Kasumi-1 (cell line): ENCODE results near the gene C5.
"Not testable (repeated sequence)": the region's sequence is repeated elsewhere in the genome, so short reads cannot be mapped to it uniquely, and the experiment has no call there.

ENCODE experiments used
- DNase-seq, 2 experiments: peaks; one replicate each; lab custom pipeline; 2025; lab: John Stamatoyannopoulos, UW

Gene C5

GRCh38 chr9:121048618-121049017 lies 1.5 kb downstream of the C5 start:
- DNase-seq: no peak

DNA sequence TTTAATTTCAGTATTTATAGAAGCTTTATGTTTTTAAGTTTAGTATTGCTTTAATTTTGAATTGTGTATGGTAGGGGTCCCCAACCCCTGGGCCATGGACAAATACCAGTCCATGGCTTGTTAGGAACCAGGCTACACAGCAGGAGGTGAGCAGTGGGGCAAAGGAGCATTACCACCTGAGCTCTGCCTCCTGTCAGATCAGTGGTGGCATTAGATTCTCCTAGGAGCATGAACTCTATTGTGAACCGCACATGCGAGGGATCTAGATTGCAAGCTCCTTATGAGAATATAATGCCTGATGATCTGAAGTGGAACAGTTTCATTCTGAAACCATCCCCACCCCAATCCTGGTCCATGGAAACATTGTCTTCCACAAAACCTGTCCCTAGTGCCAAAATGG lies 1.9 kb downstream of the C5 start:
- no peak for DNase-seq

- DNase-seq: no peak
Measured at GRCh38 chr9:121038804-121039203, 11.3 kb downstream of the C5 start.

GRCh38 chr9:121038362-121038761 lies 11.7 kb downstream of the C5 start:
- DNase-seq: no peak

GRCh38 chr9:121035717-121036116 lies 14.4 kb downstream of the C5 start:
- DNase-seq: not testable (repeated sequence)

DNA sequence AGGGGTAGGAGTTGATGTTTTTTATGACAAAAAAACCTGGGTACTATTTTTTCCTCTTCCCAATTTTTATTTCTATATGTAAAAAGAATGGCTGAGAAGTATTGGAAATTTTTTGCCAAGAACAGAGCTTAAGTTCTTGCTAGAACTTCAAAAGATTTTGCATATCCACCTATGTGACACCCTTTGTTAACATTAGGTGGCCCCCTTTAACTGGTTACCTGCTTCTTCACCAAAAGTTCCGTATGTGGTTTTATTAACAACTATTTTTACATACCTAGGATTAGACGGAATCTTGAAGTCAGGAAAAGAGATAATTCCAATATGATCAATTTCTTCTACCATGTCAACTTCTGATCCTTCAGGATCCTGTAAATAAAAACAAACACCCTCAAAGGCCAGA lies 15.5 kb downstream of the C5 start:
- DNase-seq: no peak

- no peak for DNase-seq
Measured at GRCh38 chr9:121029469-121029868, 20.6 kb downstream of the C5 start.

GRCh38 chr9:121028285-121028684 lies 21.8 kb downstream of the C5 start:
- DNase-seq: not testable (repeated sequence)

- DNase-seq: no peak
Measured at GRCh38 chr9:121026768-121027167, 23.3 kb downstream of the C5 start.

DNA sequence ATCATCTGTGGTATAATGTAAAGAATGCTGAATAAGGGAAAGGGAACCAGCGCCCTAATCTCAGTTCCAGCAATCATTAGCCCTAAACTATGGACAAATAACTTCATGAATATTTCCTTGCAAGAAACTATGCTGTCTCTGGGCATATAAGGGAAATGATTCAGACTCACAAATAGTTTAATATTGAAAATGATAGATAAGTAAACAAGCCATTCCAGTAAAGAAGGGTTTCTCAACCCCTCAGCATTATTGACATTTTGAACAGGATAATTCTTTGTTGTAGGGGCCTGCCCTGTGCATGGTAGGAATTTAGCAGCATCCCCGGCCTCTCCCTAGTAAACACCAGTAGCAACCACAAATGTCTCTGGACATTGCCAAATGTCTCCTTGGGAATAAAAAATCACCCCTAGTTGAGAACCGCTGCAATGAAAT lies 23.8 kb downstream of the C5 start:
- DNase-seq: no peak

DNA sequence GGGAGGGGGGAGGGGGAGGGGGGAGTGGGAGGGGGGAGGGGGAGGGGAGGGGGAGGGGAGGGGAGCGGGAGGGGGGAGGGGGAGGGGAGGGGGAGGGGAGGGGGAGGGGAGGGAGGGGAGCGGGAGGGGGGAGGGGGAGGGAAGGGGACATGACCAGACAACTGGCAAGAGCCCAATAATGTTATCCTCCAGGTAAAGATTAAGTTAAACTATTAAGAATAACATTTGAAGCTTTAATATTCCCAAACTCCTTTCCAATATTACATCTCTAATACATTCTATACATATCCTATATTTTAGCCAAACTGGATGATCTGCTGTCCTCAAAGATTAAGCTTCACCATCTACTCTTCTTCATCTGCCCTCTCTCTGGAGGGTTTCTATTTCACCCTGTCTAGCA lies 25.8 kb downstream of the C5 start:
- no peak for DNase-seq

DNA sequence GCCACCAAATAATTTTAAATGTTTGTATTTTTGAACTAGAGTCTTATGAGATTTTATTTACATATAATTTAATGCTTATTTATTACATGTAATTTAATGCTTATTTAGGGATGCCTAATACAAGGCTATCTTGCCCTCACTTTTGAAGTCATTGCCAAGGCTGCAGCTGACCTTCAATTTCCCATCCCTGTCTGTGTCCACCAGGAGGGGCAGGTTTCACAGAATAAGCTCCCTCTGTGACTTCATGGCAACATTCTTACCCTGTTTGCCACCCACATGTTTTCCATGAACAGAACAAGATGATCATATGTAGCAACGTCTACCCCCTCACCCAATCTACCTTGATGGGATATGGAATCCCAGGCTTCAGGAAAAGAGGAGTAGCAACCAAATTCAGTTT lies 27.0 kb downstream of the C5 start:
- no peak for DNase-seq

GRCh38 chr9:121021301-121021700 lies 28.8 kb downstream of the C5 start:
- no peak for DNase-seq

GRCh38 chr9:121019273-121019672 lies 30.8 kb downstream of the C5 start:
- no peak for DNase-seq

- no peak for DNase-seq
Measured at GRCh38 chr9:121013911-121014310, 36.2 kb downstream of the C5 start.

- peak in 1 of 2 experiments; percentile 12 for DNase-seq
Measured at GRCh38 chr9:121009650-121010049, 40.4 kb downstream of the C5 start.

DNA sequence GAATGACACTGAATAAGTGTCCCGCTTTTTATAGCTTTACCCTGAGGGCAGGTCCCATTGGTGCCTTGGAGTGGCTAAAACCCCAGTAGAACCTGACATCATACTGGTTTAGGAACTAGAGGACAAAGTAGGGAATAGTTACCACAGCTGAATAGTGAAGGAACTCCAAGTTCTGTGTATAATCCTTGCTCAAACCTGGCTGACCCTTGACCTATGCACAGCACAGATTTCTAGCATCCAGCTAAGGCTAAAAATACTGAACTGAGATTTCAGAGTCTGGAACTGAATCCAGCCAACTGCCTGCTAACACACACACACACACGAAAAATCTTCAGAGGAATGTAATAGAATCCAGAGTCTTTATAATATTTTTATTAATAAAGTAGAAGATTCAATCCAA lies 50.8 kb downstream of the C5 start:
- no peak for DNase-seq

- no peak for DNase-seq
Measured at GRCh38 chr9:120998111-120998510, 52.0 kb downstream of the C5 start.

DNA sequence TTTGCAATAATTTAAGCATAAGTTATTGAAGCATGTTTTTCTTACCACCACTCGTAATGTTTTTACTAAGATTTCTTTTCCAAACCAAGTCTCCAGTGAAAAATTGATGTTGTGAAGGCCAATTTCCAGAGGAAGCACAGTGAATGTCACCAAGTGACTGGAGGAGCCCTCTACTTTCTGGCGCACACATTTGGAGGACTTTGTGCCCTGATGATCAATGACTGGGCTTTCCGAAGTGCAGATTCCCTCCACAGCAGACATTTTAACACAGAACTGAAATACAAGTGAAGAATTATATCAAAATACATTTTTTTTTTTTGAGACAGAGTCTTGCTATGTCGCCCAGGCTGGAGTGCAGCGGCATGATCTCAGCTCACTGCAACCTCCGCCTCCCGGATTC lies 52.6 kb downstream of the C5 start:
- no peak for DNase-seq

- no peak for DNase-seq
Measured at GRCh38 chr9:120996409-120996808, 53.7 kb downstream of the C5 start.

- no peak for DNase-seq
Measured at GRCh38 chr9:120989065-120989464, 61.0 kb downstream of the C5 start.

DNA sequence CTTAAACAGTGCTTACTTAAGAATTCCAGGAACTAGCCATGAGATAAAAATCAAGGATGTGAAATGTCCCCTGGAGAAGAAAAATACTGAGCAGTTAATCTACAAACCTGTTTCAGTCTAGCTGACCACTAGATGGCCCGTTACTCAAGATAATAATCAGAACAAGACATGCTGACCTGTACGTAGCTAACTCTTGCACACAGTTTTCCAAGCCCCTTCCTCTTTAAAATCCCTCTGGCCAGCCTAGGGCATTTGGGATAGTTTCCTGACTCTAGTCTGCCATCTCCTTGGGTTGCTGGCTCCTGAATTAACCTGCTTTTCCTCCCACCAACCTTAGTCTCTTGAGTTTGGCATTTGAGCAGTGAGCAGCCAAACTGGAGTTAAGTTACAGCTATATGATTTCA lies 64.3 kb downstream of the C5 start:
- DNase-seq: peak; percentile 68 to 71

DNA sequence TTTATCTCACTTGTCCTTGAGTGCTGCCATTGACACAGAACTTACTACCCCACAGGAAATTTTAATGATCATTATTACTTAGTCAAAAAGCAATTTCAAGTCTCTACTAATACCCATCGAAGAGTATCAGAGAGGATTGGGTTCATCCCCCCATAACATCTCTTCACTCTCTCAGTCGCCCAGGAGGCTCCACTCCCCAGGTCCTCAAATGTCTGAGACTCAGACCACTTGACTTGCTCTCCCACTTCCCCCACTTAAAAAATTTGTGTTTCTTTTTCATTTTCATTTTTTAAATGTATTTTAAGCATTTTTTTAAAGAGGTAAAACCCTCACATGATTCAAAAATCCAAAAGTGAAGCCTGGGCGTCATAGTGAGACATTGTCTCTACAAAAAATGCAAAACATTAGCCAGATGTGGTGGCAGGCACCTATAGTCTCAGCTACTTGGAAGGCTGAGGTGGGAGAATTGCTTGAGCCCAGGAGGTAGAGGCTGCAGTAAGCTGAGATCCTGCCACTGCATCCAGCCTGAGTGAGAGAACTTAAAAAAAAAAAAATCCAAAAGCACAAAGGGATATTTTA lies 66.7 kb downstream of the C5 start:
- DNase-seq: no peak

GRCh38 chr9:120982836-120983235 lies 67.2 kb downstream of the C5 start:
- DNase-seq: no peak

GRCh38 chr9:120980951-120981350 lies 69.1 kb downstream of the C5 start:
- no peak for DNase-seq
